Prostate gland (tissue), 2 donors: ENCODE measurements around the gene HOXC6. TPM values are rescaled to one million over a fixed set of nuclear protein-coding genes. Genes with fewer than 3 reads are reported as not detected.
"Not testable (repeated sequence)": the region's sequence is repeated elsewhere in the genome, so short reads cannot be mapped to it uniquely, and the experiment has no call there.

ENCODE experiments used
- DNase-seq: peaks from one replicate; pipeline ENCODE4 v3.0.0-alpha.2; 2019; ENCODE audit warnings: low spot score
- H3K27ac ChIP-seq, 2 donors: fragments of 200-600 bp; sonication (generic); 2 replicates each; pipeline ENCODE4 v1.5.1; 2017 to 2019
- H3K27me3 ChIP-seq: fragments of 200-600 bp; sonication (generic); replicated peaks from 2 replicates; pipeline ENCODE4 v1.5.1; 2019; ENCODE audit not compliant: insufficient read depth
- H3K36me3 ChIP-seq, 2 donors: fragments of 200-600 bp; sonication (generic); 1 replicate in 1 of 2; 2 replicates in 1 of 2; pipeline versions ENCODE4 v1.5.1 to v1.8.1; 2017 to 2019
- H3K4me1 ChIP-seq: fragments of 200-600 bp; sonication (generic); replicated peaks from 2 replicates; pipeline ENCODE4 v1.5.1; 2019
- H3K4me3 ChIP-seq, 2 donors: fragments of 200-600 bp; sonication (generic); 2 replicates each; pipeline ENCODE4 v1.5.1; 2017 to 2019
- H3K9me3 ChIP-seq: fragments of 200-600 bp; sonication (generic); 2 replicates; pipeline ENCODE4 v1.5.1; 2017
- POLR2A ChIP-seq: fragments of 450-650 bp; IDR thresholded peaks from one replicate; pipeline ENCODE4 v1.6.1; 2016; ENCODE audit warnings: antibody characterized with exemption, mild to moderate bottlenecking
- POLR2AphosphoS5 ChIP-seq: sonication (generic); formaldehyde crosslinking; IDR thresholded peaks from one replicate; pipeline ENCODE4 v1.6.1; 2017; ENCODE audit warnings: antibody characterized with exemption
- WGBS: methylation state at CpG from one replicate; pipeline ENCODE4 v1.1.5; 2018; 5-methylcytosine and 5-hydroxymethylcytosine counted together
- intact Hi-C: fragments of 100-400 bp; cut with DNase I; formaldehyde crosslinking; loops from one replicate; pipeline ENCODE4 v1.14.2; 2022
- microRNA counts, 2 donors: library from miRNA; unstranded; fragments of <30 nt; microRNA quantifications; one replicate each; lab custom pipeline; 2016 to 2017
- microRNA-seq: library from miRNA; unstranded; fragments of <30 nt; microRNA quantifications from one replicate; pipeline ENCODE4, GENCODE V29; 2016
- small RNA-seq, 2 donors: library from RNA; depleted of rRNA; stranded (forward); fragments of <200 nt; gene quantifications; one replicate each; pipeline ENCODE3, GENCODE V24; 2016
- total RNA-seq, 2 donors: library from RNA; depleted of rRNA; stranded (reverse); fragments of >200 nt; gene quantifications; one replicate each; pipeline ENCODE4 v1.1.0, GENCODE V29; 2016
- TF ChIP-seq, protein P1 (sequence below), 4 experiments: fragments of 200-600 bp in 2 of 4; fragments of 450-650 bp in 2 of 4; sonication (generic) in 2 of 4; IDR thresholded peaks; 1 replicate in 3 of 4; 2 replicates in 1 of 4; pipeline ENCODE4 v1.5.1; 2016 to 2019; ENCODE audit warnings: antibody characterized with exemption in 4 of 4, mild to moderate bottlenecking in 2 of 4, moderate library complexity in 2 of 4

Gene HOXC6
- total RNA-seq, 2 donors from 2014 or later: 1.3 TPM; not detected in 1

DNA sequence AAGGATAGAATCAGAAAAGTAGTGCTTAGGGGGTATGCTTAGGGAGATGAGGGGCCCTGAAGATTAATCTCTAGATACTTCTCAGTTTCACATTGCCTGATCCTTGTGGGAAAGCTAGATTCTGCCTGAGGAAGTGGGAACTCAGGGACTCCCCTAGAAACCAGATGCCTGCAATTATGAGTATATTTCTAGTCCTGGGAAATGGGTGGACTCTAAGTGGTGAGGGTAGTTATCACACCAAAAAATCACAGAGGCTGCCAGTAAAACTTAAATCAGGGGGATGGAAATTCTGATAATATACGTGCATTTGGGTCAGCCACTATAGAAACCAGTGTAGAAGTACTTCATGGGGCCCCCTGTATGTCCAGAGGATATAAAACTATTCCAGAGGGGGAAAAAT, 43.7 kb downstream of the HOXC6 start:
- TF ChIP-seq, protein P1, sequence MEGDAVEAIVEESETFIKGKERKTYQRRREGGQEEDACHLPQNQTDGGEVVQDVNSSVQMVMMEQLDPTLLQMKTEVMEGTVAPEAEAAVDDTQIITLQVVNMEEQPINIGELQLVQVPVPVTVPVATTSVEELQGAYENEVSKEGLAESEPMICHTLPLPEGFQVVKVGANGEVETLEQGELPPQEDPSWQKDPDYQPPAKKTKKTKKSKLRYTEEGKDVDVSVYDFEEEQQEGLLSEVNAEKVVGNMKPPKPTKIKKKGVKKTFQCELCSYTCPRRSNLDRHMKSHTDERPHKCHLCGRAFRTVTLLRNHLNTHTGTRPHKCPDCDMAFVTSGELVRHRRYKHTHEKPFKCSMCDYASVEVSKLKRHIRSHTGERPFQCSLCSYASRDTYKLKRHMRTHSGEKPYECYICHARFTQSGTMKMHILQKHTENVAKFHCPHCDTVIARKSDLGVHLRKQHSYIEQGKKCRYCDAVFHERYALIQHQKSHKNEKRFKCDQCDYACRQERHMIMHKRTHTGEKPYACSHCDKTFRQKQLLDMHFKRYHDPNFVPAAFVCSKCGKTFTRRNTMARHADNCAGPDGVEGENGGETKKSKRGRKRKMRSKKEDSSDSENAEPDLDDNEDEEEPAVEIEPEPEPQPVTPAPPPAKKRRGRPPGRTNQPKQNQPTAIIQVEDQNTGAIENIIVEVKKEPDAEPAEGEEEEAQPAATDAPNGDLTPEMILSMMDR (IDR thresholded peaks at IDR 0.05): no peak
- TF ChIP-seq POLR2AphosphoS5 (no peak), POLR2A (no peak)
- Histone ChIP-seq H3K4me3 (no peak overlapping the region), H3K27ac (no peak overlapping the region), H3K4me1 (no peaks in the 10 kb centered on the region), H3K36me3 (no peaks in the 10 kb centered on the region), H3K9me3 (no peaks in the 10 kb centered on the region), H3K27me3 (no peaks in the 10 kb centered on the region)
- DNase-seq: no peak
- intact Hi-C loops: no loop called here
- WGBS: 65% methylated on average over 1 of the region's 1 CpG

GRCh38 chr12:54074308-54074707, 46.1 kb downstream of the HOXC6 start:
- WGBS: 80% methylated on average over 6 of the region's 6 CpGs
- DNase-seq: no peak
- intact Hi-C loops: no loop called here
- no peaks in the 10 kb centered on the region for H3K36me3 ChIP-seq
- no peaks in the 10 kb centered on the region for H3K27me3 ChIP-seq
- H3K4me1 ChIP-seq: no peaks in the 10 kb centered on the region
- TF ChIP-seq POLR2AphosphoS5 (no peak), POLR2A (no peak)
- TF ChIP-seq, protein P1 (IDR thresholded peaks at IDR 0.05): no peak
- no peak overlapping the region for H3K4me3 ChIP-seq
- no peak overlapping the region for H3K27ac ChIP-seq
- no peaks in the 10 kb centered on the region for H3K9me3 ChIP-seq

GRCh38 chr12:54075409-54075808, 47.2 kb downstream of the HOXC6 start:
- Histone ChIP-seq H3K4me3 (no peak overlapping the region), H3K27me3 (no peaks in the 10 kb centered on the region), H3K9me3 (no peaks in the 10 kb centered on the region), H3K4me1 (no peaks in the 10 kb centered on the region), H3K27ac (no peak overlapping the region), H3K36me3 (no peaks in the 10 kb centered on the region)
- TF ChIP-seq POLR2A (no peak), POLR2AphosphoS5 (no peak)
- TF ChIP-seq, protein P1 (IDR thresholded peaks at IDR 0.05): no peak
- DNase-seq: no peak
- WGBS: 59% methylated on average over 6 of the region's 6 CpGs
- intact Hi-C loops: no loop called here

DNA sequence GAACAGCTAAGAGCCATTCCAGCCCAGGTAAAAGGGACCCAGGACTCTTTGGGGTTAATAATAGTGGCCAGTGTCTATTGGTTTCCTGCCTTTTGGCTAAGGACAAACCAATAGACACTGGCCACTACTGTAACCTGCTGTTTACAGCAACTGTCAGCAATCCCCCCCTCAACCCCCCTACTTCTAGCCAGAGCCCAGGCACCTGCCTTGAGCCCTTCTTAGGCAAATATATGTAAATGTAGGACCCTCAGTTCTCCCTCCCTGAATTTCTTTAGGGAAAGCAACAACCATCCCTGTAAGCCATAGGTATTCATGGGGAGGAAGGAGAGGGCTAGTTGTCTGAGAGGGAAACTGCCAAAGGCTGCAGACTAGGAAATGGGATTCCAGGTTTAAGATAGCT, 47.7 kb downstream of the HOXC6 start:
- Histone ChIP-seq H3K27ac (no peak overlapping the region), H3K4me3 (no peak overlapping the region), H3K27me3 (no peaks in the 10 kb centered on the region), H3K9me3 (no peaks in the 10 kb centered on the region), H3K4me1 (no peaks in the 10 kb centered on the region), H3K36me3 (no peaks in the 10 kb centered on the region)
- TF ChIP-seq POLR2AphosphoS5 (no peak), POLR2A (no peak)
- TF ChIP-seq, protein P1 (IDR thresholded peaks at IDR 0.05): no peak
- DNase-seq: no peak
- intact Hi-C loops: no loop called here

DNA sequence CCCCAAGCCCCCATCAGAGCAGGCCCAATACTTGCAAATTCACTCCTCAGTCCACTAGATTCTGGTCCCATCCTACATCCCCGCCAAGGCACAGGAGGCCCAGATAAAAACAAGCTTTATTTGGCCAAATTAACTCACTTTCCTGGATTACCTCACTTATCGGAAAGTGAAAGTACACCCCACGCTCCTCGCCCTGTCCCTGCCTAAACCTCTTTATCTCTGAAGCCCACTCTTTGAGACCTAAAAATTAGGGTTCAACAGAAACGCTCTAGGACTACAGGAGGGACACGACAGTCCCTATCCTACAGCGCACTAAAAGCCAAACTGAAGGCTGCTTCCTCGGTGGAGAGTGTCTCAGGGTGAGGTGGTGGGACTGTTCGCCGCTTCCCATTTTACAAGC, 49.6 kb downstream of the HOXC6 start:
- H3K4me3 ChIP-seq, H3K36me3 ChIP-seq, H3K27ac ChIP-seq, H3K9me3 ChIP-seq, H3K27me3 ChIP-seq, intact Hi-C loops, H3K4me1 ChIP-seq, DNase-seq: not testable (repeated sequence)
- WGBS: 52% methylated on average over 10 of the region's 10 CpGs

GRCh38 chr12:54079115-54079514, 50.9 kb downstream of the HOXC6 start:
- 73% methylated on average over 9 of the region's 9 CpGs for WGBS
- intact Hi-C loops, H3K9me3 ChIP-seq, H3K27ac ChIP-seq, DNase-seq, H3K36me3 ChIP-seq, H3K4me3 ChIP-seq, H3K27me3 ChIP-seq, H3K4me1 ChIP-seq: not testable (repeated sequence)

MicroRNAs encoded within 50 kb of the gene (microRNA counts, 767-probe panel; counts per million panel counts)
- microRNA hsa-miR-196a-5p (lab: Ali Mortazavi, UCI) (431 to 2,156 counts per million in 2 donors), microRNA hsa-miR-615-3p (lab: Ali Mortazavi, UCI) (0 to 431 counts per million in 2 donors), microRNA hsa-miR-615-5p (lab: Ali Mortazavi, UCI) (268 to 431 counts per million in 2 donors)

Small RNA genes within 50 kb of the gene (microRNA-seq; reads per million reads assigned to microRNA genes)
- gene MIR196A2 (113 reads per million, percentile 75 among the genes with 10 or more reads in this experiment), gene MIR615 (9.1 reads per million, percentile 49 among the genes with 10 or more reads in this experiment)

Small RNA genes within 50 kb of the gene (small RNA-seq; reads per million reads assigned to genes)
- gene HOXC5 (0 reads per million in 2 donors), gene MIR196A2 (1.8 to 3.5 reads per million in 2 donors), gene MIR615 (0.10 to 0.56 reads per million in 2 donors)

Other genes with a start within 250 kb of the HOXC6 start
- 1 to 10 TPM in 1 of 2 donors, under 1 TPM in 1; 0.34 to 1.2 TPM for gene HOXC13, start 89.6 kb upstream of the HOXC6 start, total RNA-seq
- gene HOXC12, start 73.5 kb upstream of the HOXC6 start, total RNA-seq: not detected
- not detected for gene HOXC11, start 55.3 kb upstream of the HOXC6 start, total RNA-seq
- gene HOTAIR, start 53.5 kb upstream of the HOXC6 start, total RNA-seq: under 1 TPM in 1 of 2 donors, not detected in 1; 0.28 TPM
- 1 to 10 TPM in 1 of 2 donors, under 1 TPM in 1; 0.51 to 7.2 TPM for gene HOXC10, start 43.3 kb upstream of the HOXC6 start, total RNA-seq
- 1 to 10 TPM in 1 of 2 donors, under 1 TPM in 1; 0.23 to 3.0 TPM for gene HOXC9, start 28.3 kb upstream of the HOXC6 start, total RNA-seq
- gene HOXC8, start 19.5 kb upstream of the HOXC6 start, total RNA-seq: under 1 TPM in 1 of 2 donors, not detected in 1; 0.62 TPM
- gene HOXC5, start 4.6 kb downstream of the HOXC6 start, total RNA-seq: 1 to 10 TPM in 1 of 2 donors, not detected in 1; 2.8 TPM
- under 1 TPM in 1 of 2 donors, not detected in 1; 0.62 TPM for gene HOXC4, start 25.4 kb downstream of the HOXC6 start, total RNA-seq
- 10 to 100 TPM; 51.7 to 54.9 TPM for gene SMUG1, start 160.5 kb downstream of the HOXC6 start, total RNA-seq